Endothelial cell of umbilical vein (primary cell): ENCODE data around the gene ANXA6. TPM values are rescaled to one million over a fixed set of nuclear protein-coding genes. Genes with fewer than 3 reads are reported as not detected.
A peak's percentile ranks its signal among the peaks of the same experiment; 100 is the strongest.

Source experiments
- BruUV-seq: library from RNA; stranded (reverse); fragments of 400-500 nt; replicated peaks from 2 replicates; lab custom pipeline; 2021; lab: Mats Ljungman, UMichigan
- CTCF ChIA-PET: fragments of 300-600, 350-600 bp; sonication (Branson Sonifier 250); formaldehyde crosslinking; loops from one replicate; lab custom pipeline; 2021; ENCODE audit warnings: antibody characterized with exemption, inconsistent platforms; lab: Charles Lee
- POLR2A ChIA-PET: fragments of 300-600, 350-600 bp; sonication (Branson Sonifier 250); formaldehyde crosslinking; loops from one replicate; lab custom pipeline; 2021; ENCODE audit warnings: antibody characterized with exemption, inconsistent platforms; lab: Charles Lee
- DNase-seq: peaks from one replicate; pipeline ENCODE4 v3.0.0-alpha.2; 2011; ENCODE audit warnings: low read depth, low spot score
- FAIRE-seq: peaks from 2 replicates; lab custom pipeline; 2011; peaks lifted over from hg19 to GRCh38; lab: Jason Lieb, UNC
- H2AFZ ChIP-seq: 2 replicates; pipeline ENCODE4 v1.6.0; 2012; ENCODE audit warnings: low read depth, low read length, control low read depth, inconsistent platforms
- H3K27ac ChIP-seq: 2 replicates; pipeline ENCODE4 v1.5.1; 2011; ENCODE audit warnings: low read depth, mild to moderate bottlenecking, control low read depth, low read length, moderate library complexity; ENCODE audit not compliant: insufficient read depth
- H3K27me3 ChIP-seq, 2 experiments: 2 replicates each; pipeline versions ENCODE4 v1.6.0 to v1.6.1; 2011; ENCODE audit warnings: low read length in 2 of 2, mixed read lengths in 1 of 2; ENCODE audit not compliant: control insufficient read depth in 2 of 2, insufficient read depth in 2 of 2
- H3K36me3 ChIP-seq, 2 experiments: 2 replicates in 1 of 2; 3 replicates in 1 of 2; pipeline ENCODE4 v1.5.1; 2011; ENCODE audit warnings: low read length in 2 of 2, mild to moderate bottlenecking in 1 of 2, moderate library complexity in 1 of 2; ENCODE audit not compliant: control insufficient read depth in 2 of 2, insufficient read depth in 2 of 2; ENCODE audit errors: extremely low read depth in 1 of 2
- H3K4me1 ChIP-seq: 3 replicates; pipeline ENCODE4 v1.5.1; 2011; ENCODE audit warnings: mild to moderate bottlenecking, low read length; ENCODE audit not compliant: control insufficient read depth, insufficient read depth; ENCODE audit errors: extremely low read depth
- H3K4me2 ChIP-seq: 2 replicates; pipeline ENCODE4 v1.6.1; 2011; ENCODE audit warnings: low read length, control low read depth, mixed read lengths; ENCODE audit not compliant: insufficient read depth
- H3K4me3 ChIP-seq, 3 experiments: fragments of 200-600 bp in 1 of 3; sonication (generic), shearing (Covaris generic) in 1 of 3; replicated peaks in 1 of 3; 2 replicates each; pipeline ENCODE4 v1.5.1; 2011 to 2016; ENCODE audit warnings: control low read depth in 3 of 3, low read length in 3 of 3, mild to moderate bottlenecking in 2 of 3, inconsistent platforms in 1 of 3, low read depth in 1 of 3, moderate library complexity in 1 of 3; ENCODE audit not compliant: insufficient read depth in 1 of 3
- H3K79me2 ChIP-seq: 2 replicates; pipeline ENCODE4 v1.6.0; 2012; ENCODE audit warnings: low read length, inconsistent platforms; ENCODE audit not compliant: control insufficient read depth, insufficient read depth
- H3K9ac ChIP-seq: replicated peaks from 2 replicates; pipeline ENCODE3; 2011; ENCODE audit warnings: low read length, control low read depth; ENCODE audit not compliant: insufficient read depth; ENCODE audit errors: extremely low read depth
- H3K9me1 ChIP-seq: replicated peaks from 3 replicates; pipeline ENCODE4 v1.6.0; 2011; ENCODE audit warnings: mild to moderate bottlenecking, low read length; ENCODE audit not compliant: control insufficient read depth, insufficient read depth; ENCODE audit errors: extremely low read depth
- H3K9me3 ChIP-seq: replicated peaks from 2 replicates; pipeline ENCODE4 v1.5.1; 2012; ENCODE audit warnings: low read length, inconsistent platforms; ENCODE audit not compliant: control insufficient read depth, insufficient read depth
- H4K20me1 ChIP-seq: replicated peaks from 2 replicates; pipeline ENCODE3; 2011; ENCODE audit warnings: mild to moderate bottlenecking, low read length; ENCODE audit not compliant: control insufficient read depth, insufficient read depth; ENCODE audit errors: extremely low read depth
- GATA2 ChIP-seq: IDR thresholded peaks from 2 replicates; pipeline ENCODE4 v1.7.0; 2011; ENCODE audit warnings: low read depth, mild to moderate bottlenecking, moderate library complexity, mixed read lengths, low read length; ENCODE audit not compliant: insufficient read length, insufficient read depth
- MYC ChIP-seq: IDR thresholded peaks from one replicate; pipeline ENCODE4 v1.6.1; 2011; ENCODE audit warnings: mild to moderate bottlenecking, low read depth, low read length
- POLR2A ChIP-seq: IDR thresholded peaks from 2 replicates; pipeline ENCODE4 v1.6.1; 2012; ENCODE audit warnings: low read depth, mild to moderate bottlenecking, control low read depth, low read length
- POLR2AphosphoS5 ChIP-seq: IDR thresholded peaks from 2 replicates; pipeline ENCODE4 v1.6.1; 2012; ENCODE audit warnings: low read depth, mild to moderate bottlenecking, control low read depth, low read length, moderate library complexity; ENCODE audit not compliant: insufficient read depth
- dilution Hi-C: fragments of 300-500 bp; cut with MboI; formaldehyde crosslinking; loops from one replicate; pipeline ENCODE4 v1.15.0; 2019; ENCODE audit warnings: low sequenced_read_pairs; ENCODE audit not compliant: extremely low pct_ligation_motif_present
- intact Hi-C: fragments of 100-400 bp; cut with micrococcal nuclease; formaldehyde crosslinking; loops from one replicate; pipeline ENCODE4 v1.10.0; 2022
- polyA plus RNA-seq, 4 experiments: library from polyadenylated mRNA; depleted of rRNA in 3 of 4; stranded (reverse) in 3 of 4; unstranded in 1 of 4; fragments of >200 nt; gene quantifications; 2 replicates each; pipeline versions ENCODE4 v1.2.1 to v1.2.3, GENCODE V29; 2011 to 2012; ENCODE audit warnings: missing spikeins in 1 of 4
- total RNA-seq: library from RNA; stranded (reverse); gene quantifications from 2 replicates; pipeline ENCODE4 v1.2.3, GENCODE V29; 2021
- TF ChIP-seq, protein P1 (sequence below), 2 donors: IDR thresholded peaks; 1 replicate in 1 of 2; 2 replicates in 1 of 2; pipeline ENCODE4 v1.5.1; 2011; ENCODE audit warnings: low read length in 2 of 2, mild to moderate bottlenecking in 2 of 2, moderate library complexity in 2 of 2, control low read depth in 1 of 2, inconsistent platforms in 1 of 2, low read depth in 1 of 2; ENCODE audit not compliant: insufficient read depth in 1 of 2; ENCODE audit errors: extremely low read depth in 1 of 2

Gene ANXA6
- total and polyA plus RNA-seq, 2 donors (not counting 3 experiments of a cell fraction or from before 2014, with no cell fraction given): 195 to 266 TPM

DNA sequence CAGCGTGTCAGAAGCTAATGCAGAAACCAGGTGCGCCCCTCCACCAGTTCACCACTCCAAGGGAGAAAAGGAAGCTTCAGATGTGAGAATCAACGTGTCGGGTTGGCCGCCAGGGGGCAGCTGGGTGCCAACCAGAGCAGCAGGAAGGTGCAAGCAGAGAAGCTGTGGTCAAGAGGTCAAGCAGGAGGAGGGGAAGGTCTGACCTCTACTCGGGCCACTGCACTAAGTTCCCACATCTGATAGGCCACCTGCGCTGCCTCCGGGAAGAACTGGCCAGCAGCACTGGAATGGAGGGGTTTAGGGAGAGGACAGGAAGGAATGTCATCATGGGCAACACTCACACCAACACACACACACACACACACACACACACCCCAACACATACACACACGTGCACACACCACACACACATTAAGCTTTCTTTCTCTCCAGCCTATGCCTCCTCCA is 31.4 kb downstream of the ANXA6 start:
- CTCF ChIA-PET: interaction anchor here (0.6 to 10.2 kb wide), 51 partner anchors 9 to 526 kb away, joined by 3 to 409 read pairs (median 6); partner anchors contain the start of genes ANXA6, CCDC69, GM2A and TNIP1
- peak; percentile 88 for FAIRE-seq

DNA sequence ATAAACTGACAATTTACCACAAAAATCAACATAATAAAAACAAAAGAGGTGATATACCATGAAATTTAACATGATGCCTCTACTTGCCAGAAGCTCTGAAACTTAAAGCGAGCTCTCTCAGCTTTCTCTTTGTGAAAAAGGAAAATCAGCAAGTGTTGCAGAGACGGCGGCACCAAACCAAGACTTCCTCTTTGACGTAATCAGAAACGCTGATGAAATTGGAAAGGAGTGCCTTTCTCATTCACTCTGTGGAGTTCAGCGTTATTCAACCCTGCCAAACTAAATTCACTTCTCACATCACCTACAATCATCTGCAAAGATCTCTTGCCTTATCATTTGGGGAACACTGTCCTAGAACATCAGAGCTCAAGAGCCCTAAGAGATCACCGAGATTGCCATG is 32.2 kb downstream of the ANXA6 start:
- no peak overlapping the region for H3K4me3 ChIP-seq
- no peak overlapping the region for H2AFZ ChIP-seq
- peaks cover 29 to 55% of the 10 kb centered on the region in 2 experiments for H3K36me3 ChIP-seq
- H3K9ac ChIP-seq: no peak overlapping the region
- DNase-seq (no peak), FAIRE-seq (no peak)
- ChIA-PET CTCF (interaction anchor here (0.6 to 10.2 kb wide), 43 partner anchors 9 to 527 kb away, joined by 3 to 409 read pairs (median 7); partner anchors contain the start of genes ANXA6, CCDC69, GM2A and TNIP1), POLR2A (interaction anchor here (2.0 kb wide), 1 partner anchor 40 kb away, joined by 11 read pairs; no protein-coding TSS in a partner anchor)
- H3K27me3 ChIP-seq: no peaks in the 10 kb centered on the region
- H3K4me2 ChIP-seq: no peak overlapping the region
- no TSS peak for BruUV-seq
- dilution Hi-C loops: no loop called here
- H3K4me1 ChIP-seq: no peaks in the 10 kb centered on the region
- intact Hi-C loops: loop anchor here (5.0 kb wide), 1 partner anchor 192 kb away; no protein-coding TSS in a partner anchor
- no peak overlapping the region for H3K27ac ChIP-seq
- no peaks in the 10 kb centered on the region for H3K9me3 ChIP-seq
- no peaks in the 10 kb centered on the region for H3K79me2 ChIP-seq
- no peaks in the 10 kb centered on the region for H3K9me1 ChIP-seq
- no peaks in the 10 kb centered on the region for H4K20me1 ChIP-seq
- TF ChIP-seq GATA2: no peak
- TF ChIP-seq MYC: no peak
- TF ChIP-seq POLR2AphosphoS5: no peak

More for the DNA sequence above, 31.4 kb downstream of the ANXA6 start:
- POLR2A ChIA-PET: interaction anchor here (2.0 kb wide), 1 partner anchor 39 kb away, joined by 11 read pairs; no protein-coding TSS in a partner anchor
- intact Hi-C loops (loop anchor here (1.0 to 5.0 kb wide), 5 partner anchors 31 to 397 kb away; partner anchors contain the start of gene ANXA6), dilution Hi-C loops (no loop called here)
- H3K79me2 ChIP-seq: no peaks in the 10 kb centered on the region
- H2AFZ ChIP-seq: no peak overlapping the region
- no peaks in the 10 kb centered on the region for H4K20me1 ChIP-seq
- TF ChIP-seq POLR2A: no peak
- TF ChIP-seq, protein P1, sequence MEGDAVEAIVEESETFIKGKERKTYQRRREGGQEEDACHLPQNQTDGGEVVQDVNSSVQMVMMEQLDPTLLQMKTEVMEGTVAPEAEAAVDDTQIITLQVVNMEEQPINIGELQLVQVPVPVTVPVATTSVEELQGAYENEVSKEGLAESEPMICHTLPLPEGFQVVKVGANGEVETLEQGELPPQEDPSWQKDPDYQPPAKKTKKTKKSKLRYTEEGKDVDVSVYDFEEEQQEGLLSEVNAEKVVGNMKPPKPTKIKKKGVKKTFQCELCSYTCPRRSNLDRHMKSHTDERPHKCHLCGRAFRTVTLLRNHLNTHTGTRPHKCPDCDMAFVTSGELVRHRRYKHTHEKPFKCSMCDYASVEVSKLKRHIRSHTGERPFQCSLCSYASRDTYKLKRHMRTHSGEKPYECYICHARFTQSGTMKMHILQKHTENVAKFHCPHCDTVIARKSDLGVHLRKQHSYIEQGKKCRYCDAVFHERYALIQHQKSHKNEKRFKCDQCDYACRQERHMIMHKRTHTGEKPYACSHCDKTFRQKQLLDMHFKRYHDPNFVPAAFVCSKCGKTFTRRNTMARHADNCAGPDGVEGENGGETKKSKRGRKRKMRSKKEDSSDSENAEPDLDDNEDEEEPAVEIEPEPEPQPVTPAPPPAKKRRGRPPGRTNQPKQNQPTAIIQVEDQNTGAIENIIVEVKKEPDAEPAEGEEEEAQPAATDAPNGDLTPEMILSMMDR (IDR thresholded peaks at IDR 0.05; ENCODE audit: extremely low read depth in 1 of 2, insufficient read depth in 1 of 2, low read depth in 1 of 2, low read length in 2 of 2): peak; percentile 69 to 86
- no peak overlapping the region for H3K4me3 ChIP-seq
- H3K27me3 ChIP-seq: no peaks in the 10 kb centered on the region
- H3K27ac ChIP-seq: no peak overlapping the region
- no peak overlapping the region for H3K4me2 ChIP-seq
- no TSS peak for BruUV-seq
- H3K9me3 ChIP-seq: no peaks in the 10 kb centered on the region
- no peaks in the 10 kb centered on the region for H3K4me1 ChIP-seq
- peaks cover 22 to 63% of the 10 kb centered on the region in 2 experiments for H3K36me3 ChIP-seq
- DNase-seq: peak; percentile 57
- no peaks in the 10 kb centered on the region for H3K9me1 ChIP-seq
- H3K9ac ChIP-seq: no peak overlapping the region
